Stimulated activated CD8-positive, alpha-beta memory T cell treated with anti-CD3 and anti-CD28 coated beads, Interleukin-4, amount 100 ng/mL, for 48 hours (primary cell): ENCODE measurements around the gene PLCH2.
"Not testable (repeated sequence)": the region's sequence is repeated elsewhere in the genome, so short reads cannot be mapped to it uniquely, and the experiment has no call there.

Experiments used
- DNase-seq: peaks from one replicate; pipeline ENCODE4 v3.0.0-alpha.2; 2020

The PLCH2 gene

DNA sequence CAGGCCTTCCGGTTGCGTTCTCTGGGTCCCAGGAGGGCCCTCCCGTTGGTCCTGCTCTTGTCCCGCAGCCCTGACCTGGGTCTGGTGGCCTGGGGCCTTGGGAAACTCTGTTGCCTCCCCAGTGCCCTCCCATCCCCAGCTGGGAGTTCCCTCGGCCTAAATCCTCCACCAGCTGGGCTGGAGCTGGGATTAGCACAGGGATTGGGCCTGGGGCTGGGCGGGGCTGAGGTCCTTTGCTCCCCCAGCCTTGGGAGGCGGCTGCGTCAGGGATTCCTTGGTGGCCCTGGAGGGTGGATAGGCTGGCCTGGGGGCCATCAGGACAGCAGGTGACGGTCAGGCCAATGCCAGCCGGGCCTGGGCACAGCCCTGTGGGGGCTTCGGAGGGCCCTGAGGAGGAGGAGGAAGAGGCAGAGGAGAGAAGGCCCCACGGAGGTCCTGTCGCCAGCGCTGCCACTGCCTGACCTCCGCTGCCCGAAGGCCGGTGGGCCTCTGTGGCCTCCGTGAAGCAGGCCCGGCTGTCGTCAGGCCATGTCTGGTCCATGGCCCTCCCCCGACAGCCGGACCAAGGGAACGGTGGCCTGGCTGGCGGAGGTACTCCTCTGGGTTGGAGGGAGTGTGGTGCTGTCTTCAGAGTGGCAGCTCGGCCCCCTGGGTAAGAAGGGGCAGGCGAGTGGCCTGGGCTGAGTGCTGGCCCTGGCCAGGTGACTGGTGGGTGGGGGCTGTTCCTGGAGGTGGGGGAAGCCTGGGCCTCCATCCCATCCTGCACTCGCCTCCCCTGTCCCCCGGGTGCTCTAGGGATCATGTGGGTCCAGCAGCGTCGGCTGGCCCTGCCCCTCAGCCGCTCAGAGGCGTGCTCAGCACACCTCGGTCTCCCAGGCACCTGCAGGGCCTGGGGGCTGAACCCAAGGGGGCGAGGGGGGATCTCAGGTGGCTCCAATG is at the start of gene PLCH2:
PLCH2 (plus strand) TSS at position 229 of the 939 bp plus-strand sequence; CDS start at position 529, 300 bp downstream.
- no peak for DNase-seq

- DNase-seq = no peak
Observed at GRCh38 chr1:2426540-2426939, 49.5 kb upstream of the PLCH2 start.

DNA sequence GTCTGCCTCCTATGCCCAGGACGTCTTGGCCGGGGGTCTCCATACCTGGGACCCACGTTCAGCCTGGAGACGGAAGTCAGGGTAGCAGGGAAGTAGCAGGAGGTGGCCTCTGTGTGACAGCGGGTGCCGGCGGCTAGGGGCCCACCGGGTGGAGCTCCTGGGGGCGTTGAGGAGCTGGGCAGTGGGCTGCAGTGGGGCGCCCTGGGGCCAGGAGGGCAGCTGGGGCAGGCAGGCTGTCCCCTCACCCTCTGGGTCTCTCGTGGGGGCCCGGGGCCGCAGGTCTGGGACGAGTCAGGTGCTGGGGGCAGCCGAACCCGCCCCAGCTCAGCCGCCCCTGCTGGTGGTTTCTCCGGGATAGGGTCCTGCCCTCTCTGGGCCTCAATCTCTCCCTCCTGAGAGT is 49.0 kb upstream of the PLCH2 start:
- no peak for DNase-seq

DNA sequence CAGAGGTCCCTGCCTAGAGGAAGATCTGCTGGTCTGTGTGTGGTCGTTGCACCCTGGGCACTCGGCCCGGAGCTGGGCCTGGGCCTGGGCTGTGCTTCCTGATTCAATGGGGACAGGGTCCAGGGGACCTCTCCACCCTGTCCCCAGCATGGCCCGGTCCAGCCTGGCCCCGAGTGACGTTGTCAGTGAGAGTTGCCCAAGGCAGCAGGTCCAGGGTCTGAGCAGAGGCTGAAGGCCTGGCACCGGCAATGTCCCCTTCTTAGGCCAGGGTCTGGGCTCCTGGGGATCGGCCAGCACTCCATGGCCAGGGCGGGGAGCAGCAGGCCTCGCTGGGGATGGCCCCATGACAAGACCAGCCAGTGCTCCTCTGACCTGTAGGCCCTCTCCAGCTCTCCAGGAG is 48.1 kb upstream of the PLCH2 start:
- no peak for DNase-seq

- DNase-seq = no peak
Observed at GRCh38 chr1:2428490-2428889, 47.6 kb upstream of the PLCH2 start.

DNA sequence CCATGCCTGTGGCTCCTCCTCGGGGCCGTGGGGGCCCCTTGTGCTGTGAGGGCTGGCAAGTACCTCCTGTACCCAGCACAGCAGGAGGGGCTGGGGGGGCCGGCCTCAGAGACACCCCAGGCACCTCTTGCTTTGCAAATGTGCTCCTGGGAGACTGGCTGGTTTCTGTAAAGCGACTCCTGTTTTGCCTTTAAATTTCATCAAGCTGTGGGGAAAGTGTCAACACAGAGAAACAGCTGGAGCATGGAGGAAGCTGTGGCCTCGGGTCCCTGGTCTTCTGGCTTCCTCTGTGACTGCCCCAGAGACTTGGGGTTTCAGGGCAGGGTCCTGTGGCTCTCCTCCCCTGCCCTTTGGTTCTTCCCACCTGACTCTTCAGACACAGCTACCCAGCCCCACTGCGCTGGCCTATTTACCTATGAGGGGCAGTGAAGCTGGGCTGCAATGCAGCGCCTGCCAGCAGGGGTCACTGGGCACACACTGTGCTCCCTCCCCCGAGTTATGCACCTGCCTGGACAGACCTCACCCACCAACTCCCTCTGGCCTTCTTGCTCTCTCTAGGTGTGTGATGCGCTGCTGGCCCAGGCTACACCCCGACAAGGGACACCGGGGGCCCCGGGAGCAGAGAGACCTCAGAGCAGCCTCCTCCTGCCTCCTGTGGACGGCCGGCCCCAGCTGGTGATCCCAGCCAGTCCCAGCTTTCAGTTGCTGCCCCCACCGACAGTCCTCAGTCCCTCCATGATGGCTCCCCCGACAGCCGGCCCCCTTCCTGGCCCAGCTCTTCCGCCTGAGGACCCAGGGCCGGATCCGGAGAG is 46.1 kb upstream of the PLCH2 start:
- DNase-seq = peak; percentile 61

DNA sequence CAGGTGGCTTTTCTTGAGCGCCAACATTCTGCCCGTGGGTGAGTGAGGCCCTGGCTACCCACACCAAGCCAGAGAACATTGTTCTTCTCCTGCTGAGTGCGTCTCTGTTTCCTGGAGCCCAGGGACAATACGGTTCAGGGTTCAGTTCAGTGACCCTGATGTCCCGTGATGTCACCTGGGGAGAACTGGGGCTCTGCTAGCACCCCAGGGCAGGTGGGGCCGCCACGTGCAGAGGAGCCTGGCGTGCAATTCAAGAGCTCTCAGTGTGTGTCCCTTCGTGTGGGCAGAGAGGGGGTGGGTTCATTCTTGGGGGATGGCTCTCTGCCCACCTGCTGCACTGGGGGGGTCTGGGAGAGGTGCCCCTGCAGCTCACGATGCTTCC is 45.5 kb upstream of the PLCH2 start:
- DNase-seq = no peak

GRCh38 chr1:2431103-2431502 is 45.0 kb upstream of the PLCH2 start:
- DNase-seq = no peak

DNA sequence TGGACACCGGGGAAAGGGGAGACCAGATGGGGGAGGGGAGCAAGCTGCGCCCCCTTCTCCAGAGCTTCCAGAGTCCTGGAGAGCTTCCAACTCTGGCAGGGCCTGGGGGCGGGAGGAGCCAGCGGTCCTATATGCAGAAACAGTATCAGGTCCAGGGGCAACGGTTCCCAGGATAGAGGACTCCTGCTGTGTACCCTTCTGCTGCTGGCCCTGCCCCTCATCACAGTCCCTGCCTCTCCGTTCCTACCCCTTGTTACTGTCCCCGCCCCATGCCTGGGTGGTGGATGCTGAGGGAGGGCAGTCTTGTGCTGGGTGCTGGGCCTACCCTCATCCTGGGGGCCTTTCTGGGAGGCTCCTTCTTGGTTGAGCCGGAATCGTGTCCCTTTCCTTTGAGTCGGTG is 44.6 kb upstream of the PLCH2 start:
- DNase-seq = no peak

- no peak for DNase-seq
Observed at GRCh38 chr1:2432441-2432844, 43.6 kb upstream of the PLCH2 start.

DNA sequence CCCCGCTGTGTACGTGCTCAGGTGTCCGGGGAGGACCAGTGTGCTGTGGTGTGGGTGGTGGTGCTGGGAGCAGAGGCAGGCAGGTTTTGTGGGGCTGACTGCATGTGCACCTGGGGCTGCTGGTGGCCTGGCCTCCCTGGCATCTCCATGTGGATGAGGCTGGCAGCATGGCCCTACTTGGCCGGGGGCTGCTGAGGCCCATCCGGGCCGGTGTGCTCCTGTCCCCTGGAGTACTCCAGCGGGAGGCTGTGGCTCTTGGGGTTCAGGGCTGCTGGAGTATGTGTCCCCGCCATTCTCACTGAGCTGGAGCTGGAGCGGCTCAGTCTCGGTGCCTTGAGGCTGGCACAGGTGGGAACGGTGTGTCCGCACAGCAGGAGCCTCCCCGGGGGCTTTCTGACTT is 42.9 kb upstream of the PLCH2 start:
- no peak for DNase-seq

DNA sequence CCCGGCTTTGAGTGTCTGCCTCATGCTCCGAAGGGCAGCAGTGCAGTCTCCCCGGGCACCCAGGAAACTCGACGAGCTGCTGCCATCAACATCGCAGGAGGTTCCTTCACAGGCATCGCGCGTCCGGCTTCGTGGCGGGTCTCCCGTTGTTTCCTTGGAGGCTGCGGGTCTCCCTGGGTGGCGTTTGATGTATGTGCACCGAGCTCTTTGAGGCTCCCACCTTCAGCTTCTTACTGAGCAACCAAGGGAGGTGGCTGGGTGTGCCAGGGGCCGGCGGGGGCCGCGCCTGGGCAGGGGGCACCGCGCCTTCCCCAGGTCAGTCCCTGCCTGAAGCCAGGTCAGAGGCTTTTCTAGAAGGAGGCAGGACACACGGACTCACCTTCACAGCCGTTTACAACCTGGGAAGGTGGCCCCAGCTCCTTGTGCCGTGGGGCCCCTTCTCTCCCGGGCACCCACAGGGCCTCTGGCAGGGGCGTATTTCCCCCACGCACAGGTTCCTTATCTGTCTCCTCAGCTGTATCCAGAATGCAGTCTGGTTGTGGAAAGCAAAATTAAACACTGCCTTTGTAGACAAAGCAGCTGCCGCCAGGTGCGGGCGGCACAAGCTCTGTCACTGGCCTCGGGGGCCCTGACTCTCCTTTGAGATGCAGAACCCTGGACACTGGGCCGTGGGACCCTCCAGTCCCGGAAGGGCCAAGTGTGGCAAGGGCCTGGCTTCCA is 42.0 kb upstream of the PLCH2 start:
- DNase-seq = no peak

GRCh38 chr1:2435091-2435490 is 41.0 kb upstream of the PLCH2 start:
- no peak for DNase-seq

- no peak for DNase-seq
Observed at GRCh38 chr1:2435746-2436355, 40.2 kb upstream of the PLCH2 start.

DNA sequence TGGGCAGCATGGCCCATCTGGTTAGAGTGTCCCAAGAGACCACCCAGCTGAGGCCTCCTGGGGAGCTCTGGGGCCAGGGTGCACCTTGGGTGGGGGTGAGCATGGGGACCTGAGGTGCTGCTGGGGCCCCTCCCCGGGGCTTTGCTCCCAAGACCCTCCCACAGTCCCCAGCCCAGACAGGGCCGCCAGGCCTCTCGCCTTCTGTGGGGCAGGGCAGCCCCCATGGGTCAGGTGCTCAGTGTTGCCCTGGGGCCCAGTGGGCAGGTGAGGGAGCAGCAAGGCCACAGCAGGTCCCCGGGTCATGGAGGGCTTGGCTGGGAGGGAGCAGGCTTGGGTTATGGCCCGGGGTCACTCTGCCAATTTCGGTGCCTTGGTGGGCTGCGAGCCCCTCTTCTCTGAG is 39.2 kb upstream of the PLCH2 start:
- no peak for DNase-seq

GRCh38 chr1:2437617-2438016 is 38.5 kb upstream of the PLCH2 start:
- DNase-seq = no peak

GRCh38 chr1:2438038-2438437 is 38.1 kb upstream of the PLCH2 start:
- no peak for DNase-seq

- no peak for DNase-seq
Observed at GRCh38 chr1:2438641-2439040, 37.4 kb upstream of the PLCH2 start.

DNA sequence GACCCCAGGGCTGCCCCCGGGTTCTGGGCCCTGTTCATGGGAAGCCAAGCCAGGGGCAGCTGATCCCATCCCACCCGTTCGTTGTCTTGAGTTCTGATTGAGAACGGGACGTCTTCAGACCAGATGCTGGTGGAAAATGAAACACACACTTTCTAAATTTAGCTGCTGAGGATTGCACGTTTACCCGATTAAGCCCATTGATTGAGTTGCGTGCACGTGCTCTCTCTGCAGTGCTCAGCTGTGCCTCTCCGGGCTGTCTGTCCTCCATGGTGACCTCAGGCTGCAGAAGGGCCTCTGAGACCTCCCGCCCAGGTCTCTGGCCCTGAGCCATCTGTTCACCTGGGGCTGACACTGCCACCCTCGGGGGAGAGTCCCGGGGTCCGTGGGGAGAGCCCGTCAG is 36.7 kb upstream of the PLCH2 start:
- DNase-seq = no peak

- not testable (repeated sequence) for DNase-seq
Observed at GRCh38 chr1:2440346-2440745, 35.7 kb upstream of the PLCH2 start.

- DNase-seq = no peak
Observed at GRCh38 chr1:2441746-2442145, 34.3 kb upstream of the PLCH2 start.

GRCh38 chr1:2442661-2443060 is 33.4 kb upstream of the PLCH2 start:
- no peak for DNase-seq
